Right cardiac atrium (tissue), 5 donors: Measurements from ENCODE around the gene PRRG2. TPM values are rescaled to one million over a fixed set of nuclear protein-coding genes. Genes with fewer than 3 reads are reported as not detected.

Experiments
- ATAC-seq, 2 donors: fragments of 200-7000 bp; cut with Tn5 transposase; one replicate each; pipeline versions ENCODE4 v1.8.0 to v1.9.1; 2020; ENCODE audit warnings: moderate library complexity in 2 of 2, mild to moderate bottlenecking in 1 of 2
- DNase-seq, 3 donors: peaks; one replicate each; pipeline ENCODE4 v3.0.0-alpha.2; 2020
- H3K27ac ChIP-seq: one replicate; pipeline ENCODE4 v1.5.1; 2013; ENCODE audit warnings: mild to moderate bottlenecking, low read length, control low read depth, moderate library complexity
- H3K27me3 ChIP-seq: one replicate; pipeline ENCODE4 v1.6.1; 2013; ENCODE audit not compliant: control insufficient read depth, insufficient read depth
- H3K4me1 ChIP-seq: one replicate; pipeline ENCODE4 v1.6.1; 2013; ENCODE audit warnings: low read length; ENCODE audit not compliant: control insufficient read depth, insufficient read depth
- H3K4me3 ChIP-seq: one replicate; pipeline ENCODE4 v1.5.1; 2013; ENCODE audit warnings: low read length, control low read depth
- H3K9me3 ChIP-seq: one replicate; pipeline ENCODE4 v1.6.1; 2013; ENCODE audit warnings: low read length; ENCODE audit not compliant: control insufficient read depth
- WGBS: extraction: QIAGEN DNeasy Blood & Tissue Kit; methylation state at CpG from one replicate; pipeline ENCODE4 v1.1.7; 2013; 5-methylcytosine and 5-hydroxymethylcytosine counted together
- intact Hi-C, 4 donors: fragments of 100-400 bp; cut with DNase I; formaldehyde crosslinking; loops; one replicate each; pipeline versions ENCODE4 v1.11.0 to v1.14.0; 2022 to 2023
- polyA plus RNA-seq: library from polyadenylated mRNA; stranded (reverse); fragments of 200-250 nt; gene quantifications from one replicate; pipeline ENCODE4 v1.2.3, GENCODE V29; 2013
- total RNA-seq, 4 donors: library from RNA; stranded (reverse); fragmentation: NEBNext Ultra II Directional; extraction: Animal tissue kit (Norgen Biotek cat#: 25700); gene quantifications; one replicate each; pipeline ENCODE4 v1.2.1, GENCODE V29; 2021
- donor health status: healthy with polysubstance abuse.
- donor health status: DM: no; HTN: yes; CAD: no.
- donor health status: DM: no; HTN: no; CAD: no.
- donor health status: DM: no; HTN: yes; CAD: no; lungs with severe emphysema.
- donor health status: DM: yes; HTN: yes; CAD: no.

The PRRG2 gene
- total and polyA plus RNA-seq, 5 donors, result 0.42 to 1.2 (median 0.74) TPM

DNA sequence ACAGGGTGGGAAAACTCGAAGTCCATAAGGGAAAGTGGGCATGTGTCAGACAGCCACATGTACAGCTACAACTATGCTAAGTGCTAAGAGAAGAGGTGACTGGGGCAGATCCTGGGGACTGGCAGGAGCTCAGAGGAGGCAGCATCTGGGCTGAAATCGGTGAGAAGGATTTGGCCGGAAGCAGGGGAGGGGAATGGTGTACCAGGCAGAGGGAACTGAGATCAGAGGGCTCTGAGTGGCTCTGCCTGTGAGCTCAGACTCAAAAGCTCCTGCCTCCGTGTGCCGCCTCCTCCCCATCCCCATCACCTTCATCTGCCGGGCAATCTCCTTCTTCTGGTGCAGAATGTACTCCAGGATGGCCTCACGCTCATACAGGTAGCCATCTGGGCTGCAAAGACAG is 22.5 kb upstream of the PRRG2 start:
- no peak overlapping the region for H3K27ac ChIP-seq
- whole genome bisulfite sequencing, result 86% methylated on average over 7 of the region's 7 CpGs
- intact Hi-C loops, result no loop called here
- H3K4me1 ChIP-seq, result no peaks in the 10 kb centered on the region
- H3K9me3 ChIP-seq, result no peaks in the 10 kb centered on the region
- H3K27me3 ChIP-seq, result no peaks in the 10 kb centered on the region
- DNase-seq, result no peak
- no peak for ATAC-seq
- no peak overlapping the region for H3K4me3 ChIP-seq

GRCh38 chr19:49559443-49559842 is 21.7 kb upstream of the PRRG2 start:
- H3K27ac ChIP-seq, result no peak overlapping the region
- intact Hi-C loops, result no loop called here
- no peaks in the 10 kb centered on the region for H3K27me3 ChIP-seq
- H3K4me1 ChIP-seq, result no peaks in the 10 kb centered on the region
- ATAC-seq (no peak), DNase-seq (no peak)
- WGBS, result 91% methylated on average over 3 of the region's 3 CpGs
- no peaks in the 10 kb centered on the region for H3K9me3 ChIP-seq
- no peak overlapping the region for H3K4me3 ChIP-seq

- Histone ChIP-seq H3K4me3 (no peak overlapping the region), H3K9me3 (no peaks in the 10 kb centered on the region), H3K27me3 (no peaks in the 10 kb centered on the region), H3K4me1 (no peaks in the 10 kb centered on the region), H3K27ac (no peak overlapping the region)
- DNase-seq, result peak in 1 of 3 donors; percentile 61
- 65% methylated on average over 15 of the region's 15 CpGs for WGBS
- intact Hi-C loops, result loop anchor here in 1 of 4 donors (5.0 kb wide), 1 partner anchor 48 kb away; the partner anchor contains the start of gene FCGRT
- no peak for ATAC-seq
Observed at GRCh38 chr19:49559928-49560327, 21.2 kb upstream of the PRRG2 start.

GRCh38 chr19:49560358-49560900 is 20.7 kb upstream of the PRRG2 start:
- intact Hi-C loops, result loop anchor here in 1 of 4 donors (5.0 kb wide), 1 partner anchor 48 kb away; the partner anchor contains the start of gene FCGRT
- no peak for DNase-seq
- Histone ChIP-seq H3K4me1 (no peaks in the 10 kb centered on the region), H3K4me3 (no peak overlapping the region), H3K27me3 (no peaks in the 10 kb centered on the region), H3K9me3 (no peaks in the 10 kb centered on the region), H3K27ac (no peak overlapping the region)
- ATAC-seq, result no peak
- WGBS, result 75% methylated on average over 15 of the region's 15 CpGs

- Histone ChIP-seq H3K27me3 (no peaks in the 10 kb centered on the region), H3K9me3 (no peaks in the 10 kb centered on the region), H3K4me3 (no peak overlapping the region), H3K4me1 (no peaks in the 10 kb centered on the region), H3K27ac (no peak overlapping the region)
- no peak for DNase-seq
- WGBS, result 89% methylated on average over 6 of the region's 6 CpGs
- intact Hi-C loops, result loop anchor here in 1 of 4 donors (5.0 kb wide), 1 partner anchor 52 kb away; the partner anchor contains the start of gene FCGRT
- no peak for ATAC-seq
Observed at GRCh38 chr19:49564616-49565045, 16.5 kb upstream of the PRRG2 start.

- H3K27me3 ChIP-seq, result no peaks in the 10 kb centered on the region
- no peaks in the 10 kb centered on the region for H3K4me1 ChIP-seq
- peak in 1 of 3 donors; percentile 72 for DNase-seq
- peak; percentile 56 to 62 for ATAC-seq
- H3K4me3 ChIP-seq, result no peak overlapping the region
- intact Hi-C loops, result no loop called here
- H3K27ac ChIP-seq, result no peak overlapping the region
- H3K9me3 ChIP-seq, result no peaks in the 10 kb centered on the region
- 25% methylated on average over 4 of the region's 4 CpGs for WGBS
Observed at GRCh38 chr19:49565261-49565660, 15.9 kb upstream of the PRRG2 start.

DNA sequence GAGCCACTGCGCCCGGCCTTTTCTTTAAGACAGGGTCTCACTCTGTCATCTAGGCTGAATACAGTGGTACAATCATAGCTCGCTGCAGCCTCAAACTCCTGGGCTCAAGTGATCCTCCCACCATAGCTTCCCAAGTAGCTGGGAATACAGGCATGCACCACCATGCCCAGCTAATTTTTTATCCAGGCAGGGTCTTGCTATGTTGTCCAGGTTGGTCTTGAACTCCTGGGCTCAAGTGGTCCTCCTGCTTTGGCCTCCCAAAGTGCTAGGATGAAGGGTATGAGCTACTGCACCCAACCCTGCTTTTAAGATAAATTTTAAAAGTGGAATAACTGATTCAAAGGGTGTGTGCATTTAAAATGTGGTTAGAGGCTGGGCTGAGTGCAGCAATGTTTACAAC is 14.8 kb upstream of the PRRG2 start:
- Histone ChIP-seq H3K9me3 (no peaks in the 10 kb centered on the region), H3K4me3 (no peak overlapping the region), H3K4me1 (peaks cover 2% of the 10 kb centered on the region), H3K27ac (no peak overlapping the region), H3K27me3 (no peaks in the 10 kb centered on the region)
- no peak for ATAC-seq
- peak in 1 of 3 donors; percentile 2 for DNase-seq
- intact Hi-C loops, result no loop called here
- 99% methylated on average over 3 of the region's 3 CpGs for WGBS

DNA sequence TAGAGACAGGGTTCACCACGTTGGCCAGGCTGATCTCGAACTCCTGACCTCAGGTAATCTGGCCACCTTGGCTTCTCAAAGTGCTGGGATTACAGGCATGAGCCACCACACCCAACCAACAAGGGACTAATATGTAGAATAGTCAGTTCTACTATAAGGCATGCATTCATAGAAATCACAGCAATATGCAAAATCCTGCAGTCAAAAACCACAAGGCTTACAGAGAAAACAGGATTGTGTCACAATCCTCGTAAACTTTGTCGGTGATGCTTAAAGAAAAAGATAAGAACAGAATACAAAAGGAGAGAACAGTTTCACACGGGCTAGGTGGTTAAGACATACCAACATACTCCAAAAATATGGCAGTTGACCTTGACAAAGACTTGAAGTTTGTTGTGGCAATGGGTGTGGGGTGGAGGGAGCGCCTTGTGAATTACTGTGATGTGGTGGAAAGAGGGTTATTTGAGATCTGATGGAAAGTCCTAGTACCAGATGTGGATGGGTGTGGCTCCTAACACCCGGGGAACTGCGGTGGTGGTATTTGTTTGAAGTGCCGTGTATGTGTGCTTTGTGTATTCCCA is 13.2 kb upstream of the PRRG2 start:
- Histone ChIP-seq H3K27ac (no peak overlapping the region), H3K4me1 (peaks cover 4% of the 10 kb centered on the region), H3K9me3 (no peaks in the 10 kb centered on the region), H3K4me3 (no peak overlapping the region), H3K27me3 (no peaks in the 10 kb centered on the region)
- DNase-seq (peak in 1 of 3 donors; percentile 33), ATAC-seq (peak in 1 of 2 donors; percentile 31)
- 57% methylated on average over 9 of the region's 9 CpGs for WGBS
- intact Hi-C loops, result no loop called here

DNA sequence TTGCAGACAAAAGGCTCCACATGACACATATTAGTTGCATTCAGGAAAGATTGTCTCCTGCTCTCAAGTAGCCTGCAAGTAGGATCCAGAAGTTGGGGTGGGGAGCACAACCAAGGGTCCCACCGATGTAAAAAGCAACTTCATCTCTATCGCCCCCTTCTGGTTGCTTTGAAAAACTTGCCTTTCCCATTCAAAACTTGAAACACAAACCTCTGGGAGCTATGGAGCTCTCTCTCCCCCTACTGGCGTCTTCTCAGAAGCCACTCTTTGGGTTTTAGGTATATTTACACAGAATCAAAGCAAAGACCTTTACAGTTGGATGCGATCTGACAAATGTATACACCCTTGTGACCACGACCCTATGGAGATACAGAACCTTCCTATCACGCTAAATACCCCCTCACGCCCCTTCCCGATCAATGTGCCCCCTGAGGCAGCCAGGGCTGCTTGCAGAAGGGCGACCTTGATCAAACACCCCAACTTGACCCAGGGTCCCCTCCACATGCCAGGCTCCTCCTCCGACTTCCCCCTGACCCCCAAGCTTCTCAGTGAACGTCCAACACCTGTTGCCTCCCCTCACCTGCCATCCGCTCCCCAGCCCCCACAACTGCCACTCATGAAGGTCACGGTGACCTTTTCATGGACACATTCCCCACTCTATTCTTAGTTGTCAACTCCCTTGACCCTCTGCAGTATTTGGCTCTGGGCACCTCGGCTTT is 10.8 kb upstream of the PRRG2 start:
- Histone ChIP-seq H3K27ac (peak overlapping the region; percentile 34), H3K4me3 (no peak overlapping the region), H3K9me3 (no peaks in the 10 kb centered on the region), H3K4me1 (peaks cover 4% of the 10 kb centered on the region), H3K27me3 (no peaks in the 10 kb centered on the region)
- ATAC-seq (peak; percentile 64 to 67), DNase-seq (peak in 2 of 3 donors; percentile 55 to 68)
- intact Hi-C loops, result loop anchor here in 1 of 4 donors (2.0 kb wide), 1 partner anchor 67 kb away; no protein-coding TSS in a partner anchor
- 26% methylated on average over 14 of the region's 14 CpGs for WGBS

GRCh38 chr19:49570997-49571676 is 10.0 kb upstream of the PRRG2 start:
- intact Hi-C loops, result loop anchor here in 1 of 4 donors (2.0 kb wide), 1 partner anchor 68 kb away; no protein-coding TSS in a partner anchor
- no peak overlapping the region for H3K4me3 ChIP-seq
- peak; percentile 40 to 68 for ATAC-seq

More at GRCh38 chr19:49570997-49571676, 10.0 kb upstream of the PRRG2 start:
- H3K27ac ChIP-seq, result peak overlapping the region; percentile 54
- no peaks in the 10 kb centered on the region for H3K9me3 ChIP-seq
- DNase-seq, result peak in 1 of 3 donors; percentile 60
- peaks cover 4% of the 10 kb centered on the region for H3K4me1 ChIP-seq
- H3K27me3 ChIP-seq, result no peaks in the 10 kb centered on the region
- 57% methylated on average over 11 of the region's 11 CpGs for WGBS
